Lower leg skin (tissue), 3 donors: Measurements from ENCODE around the gene HPX.

Experiments
- CTCF ChIP-seq, 3 donors: fragments of 450-650 bp; IDR thresholded peaks; one replicate each; pipeline ENCODE4 v1.5.1; 2016; ENCODE audit warnings: antibody characterized with exemption in 3 of 3, mild to moderate bottlenecking in 3 of 3, moderate library complexity in 2 of 3
- POLR2A ChIP-seq, 2 donors: fragments of 450-650 bp; IDR thresholded peaks; one replicate each; pipeline ENCODE4 v1.6.1; 2016 to 2017; ENCODE audit warnings: antibody characterized with exemption in 2 of 2, mild to moderate bottlenecking in 1 of 2, moderate library complexity in 1 of 2

GRCh38 chr11:6486938-6487337 lies 46.2 kb upstream of the HPX start:
- TF ChIP-seq CTCF (IDR thresholded peaks at IDR 0.05) (no peak), POLR2A (IDR thresholded peaks at IDR 0.05) (no peak)
